HFF-Myc (cell line): ENCODE results near the gene MGAT5B.

ENCODE experiments used
- DNase-seq: peaks from one replicate; pipeline ENCODE4 v3.0.0-alpha.2; 2011; ENCODE audit warnings: low read depth; ENCODE audit errors: extremely low read depth
- H3K4me3 ChIP-seq: replicated peaks from 2 replicates; pipeline ENCODE4 v1.5.1; 2011; ENCODE audit warnings: low read depth, mild to moderate bottlenecking, control low read depth, low read length
- CTCF ChIP-seq: IDR thresholded peaks from 2 replicates; pipeline ENCODE4 v1.5.1; 2012; ENCODE audit warnings: mild to moderate bottlenecking, low read depth, low read length, control low read depth; ENCODE audit errors: missing control alignments

Gene MGAT5B

GRCh38 chr17:76864024-76864423, 4.2 kb upstream of the MGAT5B start:
- H3K4me3 ChIP-seq: no peak overlapping the region
- TF ChIP-seq CTCF: no peak
- DNase-seq: no peak

GRCh38 chr17:76865174-76865573, 3.0 kb upstream of the MGAT5B start:
- TF ChIP-seq CTCF: no peak
- no peak for DNase-seq
- H3K4me3 ChIP-seq: no peak overlapping the region

- no peak for TF ChIP-seq CTCF
- DNase-seq: no peak
These were observed 2.0 kb upstream of the MGAT5B start for GRCh38 chr17:76866203-76866602.

GRCh38 chr17:76866774-76867577, 1.2 kb upstream of the MGAT5B start:
- no peak for DNase-seq
- no peak for TF ChIP-seq CTCF
- no peak overlapping the region for H3K4me3 ChIP-seq

More at GRCh38 chr17:76866203-76866602, 2.0 kb upstream of the MGAT5B start:
- H3K4me3 ChIP-seq: no peak overlapping the region

- TF ChIP-seq CTCF: no peak
- H3K4me3 ChIP-seq: no peak overlapping the region
- DNase-seq: no peak
These were observed 527 bp upstream of the MGAT5B start for GRCh38 chr17:76867578-76868175.

- no peak for TF ChIP-seq CTCF
- no peak overlapping the region for H3K4me3 ChIP-seq
- DNase-seq: no peak
These were observed 678 bp downstream of the MGAT5B start for GRCh38 chr17:76868669-76869495.
